Measurements from ENCODE around the gene NUP62. TPM values are rescaled to one million over a fixed set of nuclear protein-coding genes. Genes with fewer than 3 reads are reported as not detected.

Gene NUP62
- total and polyA plus RNA-seq, 12 donors: 13.2 to 48.1 (median 32.7) TPM

GRCh38 chr19:49977076-49977475 is 47.8 kb upstream of the NUP62 start:
- DNase-seq (no peak), ATAC-seq (no peak)
- intact Hi-C loops (cut with DNase I): no loop called here
- peaks cover 0 to 70% (median 33%) of the 10 kb centered on the region in 9 donors for H3K36me3 ChIP-seq
- no peak overlapping the region for H3K4me3 ChIP-seq
- WGBS, 2 donors: 83 to 92% methylated on average over 13 of the region's 13 CpGs
- no peak overlapping the region for H3K27ac ChIP-seq
- TF ChIP-seq CTCF (IDR thresholded peaks at IDR 0.05): no peak
- no peaks in the 10 kb centered on the region for H3K27me3 ChIP-seq
- H3K4me1 ChIP-seq: peaks cover 0 to 12% (median 0%) of the 10 kb centered on the region in 9 donors
- H3K9me3 ChIP-seq: no peaks in the 10 kb centered on the region

GRCh38 chr19:49976496-49976895 is 47.2 kb upstream of the NUP62 start:
- Histone ChIP-seq H3K9me3 (no peaks in the 10 kb centered on the region), H3K36me3 (peaks cover 0 to 64% (median 27%) of the 10 kb centered on the region in 9 donors), H3K27me3 (no peaks in the 10 kb centered on the region), H3K4me1 (peaks cover 0 to 16% (median 2%) of the 10 kb centered on the region in 9 donors), H3K27ac (no peak overlapping the region), H3K4me3 (no peak overlapping the region)
- no peak for DNase-seq
- intact Hi-C loops (cut with DNase I): no loop called here
- WGBS, 2 donors: 65% methylated on average over 3 of the region's 3 CpGs
- TF ChIP-seq CTCF (IDR thresholded peaks at IDR 0.05): no peak
- no peak for ATAC-seq

GRCh38 chr19:49975051-49975450 is 45.7 kb upstream of the NUP62 start:
- intact Hi-C loops (cut with DNase I): no loop called here
- Histone ChIP-seq H3K9me3 (no peaks in the 10 kb centered on the region), H3K27me3 (no peaks in the 10 kb centered on the region), H3K4me3 (no peak overlapping the region), H3K27ac (no peak overlapping the region), H3K4me1 (peaks cover 0 to 16% (median 2%) of the 10 kb centered on the region in 9 donors), H3K36me3 (peaks cover 0 to 50% (median 24%) of the 10 kb centered on the region in 9 donors)
- ATAC-seq: no peak
- no peak for DNase-seq
- 89 to 90% methylated on average over 7 of the region's 7 CpGs for WGBS, 2 donors
- TF ChIP-seq CTCF (IDR thresholded peaks at IDR 0.05): no peak

- no peaks in the 10 kb centered on the region for H3K9me3 ChIP-seq
- H3K27me3 ChIP-seq: peaks cover 0 to 4% (median 2%) of the 10 kb centered on the region in 7 donors
- TF ChIP-seq CTCF (IDR thresholded peaks at IDR 0.05): no peak
- peak; percentile 19 to 31 for DNase-seq
- H3K4me1 ChIP-seq: peaks cover 0 to 17% (median 2%) of the 10 kb centered on the region in 9 donors
- peaks cover 0 to 42% (median 22%) of the 10 kb centered on the region in 9 donors for H3K36me3 ChIP-seq
- intact Hi-C loops (cut with DNase I): no loop called here
- ATAC-seq: peak in 6 of 8 donors; percentile 31 to 55 (median 42)
- H3K27ac ChIP-seq: no peak overlapping the region
- 82 to 85% methylated on average over 18 of the region's 18 CpGs for whole genome bisulfite sequencing, 2 donors
- H3K4me3 ChIP-seq: no peak overlapping the region
Observed at GRCh38 chr19:49973987-49974386, 44.7 kb upstream of the NUP62 start.

Measured in heart right ventricle (tissue), 16 donors.